Measurements from ENCODE around the gene DEPDC1B.

DEPDC1B gene

DNA sequence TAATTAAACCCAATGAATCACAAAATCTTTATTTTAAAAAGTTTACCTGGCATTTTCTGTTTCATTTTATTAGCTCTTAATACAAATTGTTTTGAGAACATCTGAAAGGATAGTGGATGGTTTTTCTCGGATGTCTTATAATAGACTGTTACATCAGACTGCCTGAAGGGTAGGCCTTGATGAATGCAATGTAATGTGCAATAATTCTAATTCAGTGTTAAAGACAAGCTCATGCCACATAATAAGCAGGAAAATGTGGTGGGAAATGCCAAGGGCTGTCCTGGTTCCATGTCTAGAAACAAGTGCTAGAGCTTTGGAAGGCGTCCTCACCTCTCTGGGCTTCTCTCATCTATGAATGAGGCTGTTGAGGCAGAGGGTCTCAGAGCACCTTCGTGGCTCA lies 148.1 kb downstream of the DEPDC1B start:
- no peak overlapping the region for H3K4me3 ChIP-seq (replicated peaks; ENCODE audit: low read depth, low read length)
- TF ChIP-seq, protein P1, sequence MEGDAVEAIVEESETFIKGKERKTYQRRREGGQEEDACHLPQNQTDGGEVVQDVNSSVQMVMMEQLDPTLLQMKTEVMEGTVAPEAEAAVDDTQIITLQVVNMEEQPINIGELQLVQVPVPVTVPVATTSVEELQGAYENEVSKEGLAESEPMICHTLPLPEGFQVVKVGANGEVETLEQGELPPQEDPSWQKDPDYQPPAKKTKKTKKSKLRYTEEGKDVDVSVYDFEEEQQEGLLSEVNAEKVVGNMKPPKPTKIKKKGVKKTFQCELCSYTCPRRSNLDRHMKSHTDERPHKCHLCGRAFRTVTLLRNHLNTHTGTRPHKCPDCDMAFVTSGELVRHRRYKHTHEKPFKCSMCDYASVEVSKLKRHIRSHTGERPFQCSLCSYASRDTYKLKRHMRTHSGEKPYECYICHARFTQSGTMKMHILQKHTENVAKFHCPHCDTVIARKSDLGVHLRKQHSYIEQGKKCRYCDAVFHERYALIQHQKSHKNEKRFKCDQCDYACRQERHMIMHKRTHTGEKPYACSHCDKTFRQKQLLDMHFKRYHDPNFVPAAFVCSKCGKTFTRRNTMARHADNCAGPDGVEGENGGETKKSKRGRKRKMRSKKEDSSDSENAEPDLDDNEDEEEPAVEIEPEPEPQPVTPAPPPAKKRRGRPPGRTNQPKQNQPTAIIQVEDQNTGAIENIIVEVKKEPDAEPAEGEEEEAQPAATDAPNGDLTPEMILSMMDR (IDR thresholded peaks at IDR 0.05; ENCODE audit: low read depth, low read length, missing control alignments) = no peak
- no peak for DNase-seq (ENCODE audit: extremely low read depth, low read depth)

DNA sequence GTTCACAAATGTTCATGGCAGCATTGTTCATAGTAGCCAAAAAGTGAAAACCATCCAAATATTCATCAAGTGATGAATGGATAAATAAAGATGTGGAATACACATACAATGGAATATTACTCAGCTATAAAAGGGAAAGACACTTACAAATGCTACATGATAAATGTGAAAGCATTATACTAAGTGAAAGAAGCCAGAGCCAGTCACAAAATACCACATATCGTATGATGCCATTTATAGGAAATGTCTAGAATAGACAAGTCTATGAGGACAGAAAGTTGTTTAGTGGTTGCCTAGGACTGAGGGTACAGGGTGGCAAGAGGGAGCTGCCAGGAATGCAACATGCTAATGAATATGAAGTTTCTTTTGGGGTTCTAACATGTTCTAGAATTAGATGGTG lies 148.7 kb downstream of the DEPDC1B start:
- TF ChIP-seq, protein P1 (IDR thresholded peaks at IDR 0.05; ENCODE audit: low read depth, low read length, missing control alignments) = no peak
- H3K4me3 ChIP-seq (replicated peaks; ENCODE audit: low read depth, low read length) = no peak overlapping the region
- no peak for DNase-seq (ENCODE audit: extremely low read depth, low read depth)

DNA sequence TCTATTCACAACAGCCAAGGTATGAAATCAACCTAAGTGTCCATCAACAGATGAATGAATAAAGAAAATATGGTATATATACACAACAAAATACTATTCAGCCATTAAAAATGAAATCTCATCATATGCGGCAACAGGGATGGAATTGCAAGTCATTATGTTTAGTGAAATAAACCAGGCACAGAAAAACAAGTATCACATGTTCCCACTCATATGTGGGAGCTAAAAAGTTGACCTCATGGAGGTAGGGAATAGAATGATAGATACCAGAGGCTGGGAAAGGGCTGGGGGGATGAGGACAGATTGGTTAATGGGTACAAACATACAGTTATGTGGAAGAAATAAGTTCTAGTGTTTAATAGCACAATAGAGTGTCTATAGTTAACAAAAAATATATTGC lies 149.7 kb downstream of the DEPDC1B start:
- TF ChIP-seq, protein P1 (IDR thresholded peaks at IDR 0.05; ENCODE audit: low read depth, low read length, missing control alignments) = no peak
- no peak for DNase-seq (ENCODE audit: extremely low read depth, low read depth)
- H3K4me3 ChIP-seq (replicated peaks; ENCODE audit: low read depth, low read length) = no peak overlapping the region

DNA sequence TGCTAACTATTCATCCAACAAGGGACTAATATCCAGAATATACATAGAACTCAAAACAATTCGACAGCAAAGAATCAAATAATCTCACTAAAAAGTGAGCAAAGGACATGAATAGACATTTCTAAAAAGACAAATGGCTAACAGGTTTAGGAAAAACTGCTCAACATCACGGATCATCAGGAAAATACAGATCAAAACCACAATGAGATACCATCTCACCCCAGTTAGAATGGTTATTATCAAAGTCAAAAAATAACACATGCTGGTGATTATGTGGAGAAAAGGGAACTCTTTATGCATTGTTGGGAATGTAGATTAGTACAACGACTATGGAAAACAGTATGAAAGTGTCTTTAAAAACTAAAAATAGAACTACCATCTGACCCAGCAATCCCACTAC lies 150.1 kb downstream of the DEPDC1B start:
- TF ChIP-seq, protein P1 (IDR thresholded peaks at IDR 0.05; ENCODE audit: low read depth, low read length, missing control alignments) = no peak
- DNase-seq (ENCODE audit: extremely low read depth, low read depth) = no peak
- no peak overlapping the region for H3K4me3 ChIP-seq (replicated peaks; ENCODE audit: low read depth, low read length)

Data from HFF-Myc (cell line).